GM21390 (cell line): ENCODE data around the gene RBMS3.

Experiments
- ATAC-seq: cut with Tn5 transposase; IDR thresholded peaks from one replicate; pipeline ENCODE4 v1.9.1; 2021; ENCODE audit not compliant: unreplicated experiment

Gene RBMS3

DNA sequence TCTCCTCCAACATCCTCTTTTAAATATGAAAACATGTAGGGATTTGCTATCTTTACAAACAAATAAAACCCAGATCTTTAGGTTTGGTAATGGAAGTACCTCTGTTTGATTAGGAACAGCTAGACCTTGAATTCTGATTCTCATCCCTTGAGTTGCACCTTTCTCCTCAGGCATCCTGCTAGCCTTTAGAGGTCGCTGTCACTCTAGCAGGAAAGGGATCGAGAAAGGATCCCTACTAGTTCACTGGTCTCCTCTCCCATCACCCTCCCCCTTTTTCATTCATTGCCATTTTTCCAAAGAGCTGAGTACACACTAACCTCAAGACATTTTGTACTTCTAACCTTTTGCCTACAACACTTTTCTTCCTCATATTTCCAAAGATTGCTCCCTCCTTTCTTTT, 569.8 kb downstream of the RBMS3 start:
- no peak for ATAC-seq

DNA sequence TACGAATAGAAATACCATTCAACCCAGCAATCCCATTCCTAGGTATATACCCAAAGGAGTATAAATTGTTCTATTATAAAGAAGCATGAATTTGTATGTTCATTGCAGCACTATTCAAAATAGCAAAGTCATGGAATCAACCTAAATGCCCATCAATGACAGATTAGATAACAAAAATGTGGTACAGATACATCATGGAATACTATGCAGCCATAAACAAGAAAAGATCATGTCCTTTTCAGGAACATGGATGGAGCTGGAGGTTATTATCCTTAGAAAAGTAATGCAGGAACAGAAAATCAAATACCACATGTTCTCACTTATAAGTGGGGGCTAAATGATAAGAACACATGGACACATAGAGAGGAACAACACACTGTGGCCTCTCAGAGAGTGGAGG, 571.9 kb downstream of the RBMS3 start:
- no peak for ATAC-seq

DNA sequence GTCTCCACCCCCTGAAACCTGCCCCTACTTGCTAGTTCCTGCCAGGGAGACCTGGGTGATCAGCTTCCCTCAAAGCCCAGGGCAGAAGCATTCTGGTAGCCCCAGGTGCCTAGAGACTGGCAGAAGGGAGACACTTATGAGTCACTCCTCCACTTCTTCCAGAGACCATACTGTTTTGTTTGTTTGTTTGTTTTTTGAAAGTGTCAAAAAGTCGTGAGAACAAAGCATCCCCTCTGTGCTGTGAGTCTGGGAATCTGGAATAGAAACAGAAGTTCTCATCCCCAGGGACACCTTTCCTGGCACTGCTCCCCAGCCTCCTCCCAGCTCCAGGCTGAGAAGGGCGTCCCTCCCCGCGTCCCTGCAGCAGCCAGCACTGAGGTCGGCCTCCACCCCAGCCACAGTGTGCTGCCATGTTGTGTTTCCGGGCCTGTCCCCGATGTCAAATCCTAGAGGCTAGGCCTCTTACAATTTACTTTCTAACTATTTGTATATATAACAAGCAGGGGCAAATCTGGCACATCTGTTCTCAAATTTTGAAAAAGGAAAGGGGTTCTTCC, 573.0 kb downstream of the RBMS3 start:
- no peak for ATAC-seq

DNA sequence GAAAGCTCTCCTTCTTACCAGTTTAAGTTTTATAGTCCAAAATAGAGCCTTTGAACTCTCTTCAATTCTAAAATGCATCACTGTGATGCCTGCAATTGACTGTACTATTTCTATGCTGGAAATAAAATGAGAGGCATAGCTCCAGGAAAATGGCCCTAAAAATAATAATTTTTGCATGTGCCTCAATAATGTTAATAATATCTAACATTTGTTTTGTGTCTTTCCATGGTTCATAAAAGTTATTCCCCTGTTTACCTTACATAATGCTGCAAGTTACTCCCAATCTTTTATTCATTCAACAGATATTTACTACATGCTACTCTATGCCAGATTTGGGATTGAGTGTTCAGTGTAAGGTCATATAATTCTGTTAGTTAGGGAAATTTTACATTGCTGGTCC, 574.0 kb downstream of the RBMS3 start:
- ATAC-seq = no peak

DNA sequence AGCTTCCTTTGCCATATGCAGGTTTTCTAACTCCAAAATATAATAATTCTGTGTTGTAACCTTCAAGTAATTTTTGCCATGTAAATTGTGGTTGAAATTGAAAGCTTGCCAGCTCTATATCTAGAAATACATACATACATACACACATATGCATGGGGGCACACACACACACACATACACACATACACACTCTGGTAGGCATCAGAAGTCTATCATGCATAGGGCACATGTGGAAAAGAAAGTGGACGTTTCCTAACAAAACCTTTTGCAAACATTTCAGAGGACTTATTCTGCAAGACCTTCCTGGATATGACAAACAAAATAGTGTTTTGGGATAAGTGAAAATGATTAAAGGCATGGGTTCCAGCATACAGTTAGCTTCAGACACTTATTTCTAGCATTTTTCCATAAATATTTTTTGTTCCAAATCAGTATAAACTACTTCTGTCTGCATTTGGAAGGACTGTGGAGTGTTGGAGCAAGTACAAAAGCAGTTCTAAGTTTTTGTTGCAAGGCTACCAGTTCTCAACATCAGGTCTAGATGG, 578.9 kb downstream of the RBMS3 start:
- ATAC-seq = no peak

DNA sequence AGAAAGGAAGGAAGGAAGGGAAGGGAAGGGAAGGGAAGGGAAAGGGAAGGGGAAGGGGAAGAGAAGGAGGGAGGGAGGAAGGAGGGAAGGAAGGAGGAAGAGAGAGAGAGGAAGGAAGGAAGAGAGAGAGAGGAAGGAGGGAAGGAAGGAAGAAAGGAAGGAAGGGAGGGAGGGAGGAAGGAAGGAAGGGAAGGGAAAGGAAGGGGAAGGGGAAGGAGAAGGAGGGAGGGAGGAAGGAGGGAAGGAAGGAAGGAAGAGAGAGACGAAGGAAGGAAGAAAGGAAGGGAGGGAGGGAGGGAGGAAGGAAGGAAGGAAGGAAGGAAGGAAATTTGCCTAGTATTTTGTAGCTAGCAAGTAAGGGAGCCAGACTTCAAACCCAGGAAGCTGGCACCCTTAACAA, 583.9 kb downstream of the RBMS3 start:
- no peak for ATAC-seq

DNA sequence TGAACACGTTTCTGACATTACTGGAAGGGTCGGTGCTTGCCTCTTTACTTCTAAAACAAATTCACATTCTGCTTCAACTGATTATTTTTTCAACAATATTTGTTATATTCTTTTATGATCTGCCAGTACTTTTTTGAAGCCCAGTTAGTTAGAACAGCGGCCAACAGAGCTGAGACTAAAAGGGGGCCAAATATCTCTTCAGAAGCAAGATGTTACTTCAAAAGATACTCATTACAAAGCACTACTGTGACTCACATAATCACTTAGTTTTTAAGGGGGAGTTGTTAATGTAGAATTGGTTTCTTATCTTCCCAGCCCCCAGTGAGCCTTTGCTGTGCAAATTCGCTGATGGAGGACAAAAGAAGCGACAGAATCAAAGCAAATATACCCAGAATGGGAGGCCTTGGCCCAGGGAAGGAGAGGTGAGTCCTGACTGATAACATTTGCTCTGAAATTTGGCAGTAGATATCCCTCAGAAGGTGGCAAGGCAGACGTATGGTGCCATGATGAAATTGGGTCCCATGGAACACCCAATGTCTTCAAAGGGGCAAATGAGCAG, 587.8 kb downstream of the RBMS3 start:
- ATAC-seq = no peak

DNA sequence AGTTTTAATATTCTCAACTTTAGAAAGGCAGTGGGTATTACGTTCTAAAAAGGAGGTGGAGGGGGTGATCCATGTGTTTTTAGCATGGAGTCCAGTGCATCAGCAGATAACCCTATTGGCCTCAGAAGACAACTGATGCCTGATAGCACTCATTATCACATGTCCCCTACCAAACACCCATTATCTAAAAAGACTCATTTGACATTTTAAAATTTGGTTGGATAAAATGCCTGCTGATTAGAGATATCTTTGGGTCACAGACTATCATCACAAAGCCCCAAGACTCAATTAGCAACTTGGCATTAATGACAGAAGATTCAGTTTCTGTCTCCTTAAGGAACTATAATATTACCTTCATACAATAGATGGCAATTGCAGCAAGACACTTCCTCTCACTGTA, 589.3 kb downstream of the RBMS3 start:
- no peak for ATAC-seq

DNA sequence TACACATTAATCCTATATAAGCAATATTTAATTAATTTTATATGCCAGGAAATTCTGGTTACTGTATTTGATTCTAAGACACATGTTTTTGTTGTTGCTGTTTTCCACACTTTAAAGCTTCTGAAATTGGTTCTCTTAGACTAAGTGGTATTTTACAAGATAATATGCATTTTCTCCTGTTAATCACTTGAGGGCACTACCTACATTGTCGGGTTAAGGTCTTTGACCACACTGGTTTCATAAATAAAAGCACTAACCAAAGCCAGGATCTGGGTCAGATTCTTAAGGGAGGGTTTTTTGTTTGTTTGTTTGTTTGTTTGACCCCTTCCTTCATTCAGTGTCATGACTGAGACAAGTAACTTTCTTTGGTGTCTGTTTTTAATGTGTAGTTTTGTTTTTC, 590.2 kb downstream of the RBMS3 start:
- ATAC-seq = no peak

DNA sequence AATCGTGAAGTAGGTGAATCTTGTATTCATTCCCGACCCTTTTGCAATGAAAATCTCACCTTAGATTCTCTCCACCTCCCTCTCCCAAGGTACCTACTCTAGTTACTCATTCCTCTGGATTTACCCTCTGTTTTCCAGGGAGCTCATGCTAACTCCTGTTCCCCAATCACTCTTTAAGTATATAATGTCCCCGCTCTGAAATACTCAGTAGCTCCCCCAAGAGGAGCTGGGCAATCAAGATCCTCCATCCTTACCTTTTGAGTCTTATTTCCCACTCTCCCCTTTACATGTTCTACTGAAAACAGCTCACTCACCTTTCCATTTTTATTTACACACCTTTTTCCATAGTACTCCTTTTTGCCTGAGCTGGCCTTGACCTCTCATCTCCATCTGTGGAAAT, 599.9 kb downstream of the RBMS3 start:
- ATAC-seq = no peak

DNA sequence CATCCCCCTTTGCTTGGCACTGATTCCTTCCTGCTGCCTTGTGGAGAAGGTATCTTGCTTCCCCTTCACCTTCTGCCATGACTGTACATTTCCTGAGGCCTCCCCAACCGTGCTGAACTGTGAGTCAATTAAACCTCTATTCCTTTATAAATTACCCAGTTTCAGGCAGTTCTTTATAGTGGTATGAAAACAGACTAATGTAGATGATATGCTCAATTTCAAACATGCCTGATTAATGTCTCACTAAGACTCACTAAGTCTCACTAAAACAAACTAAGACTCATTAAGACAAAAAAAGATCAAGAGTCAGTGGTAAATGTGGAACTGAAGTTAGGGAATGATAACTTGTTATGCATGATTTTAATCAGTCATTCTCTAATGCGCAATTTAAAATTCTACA, 606.6 kb downstream of the RBMS3 start:
- ATAC-seq = no peak

DNA sequence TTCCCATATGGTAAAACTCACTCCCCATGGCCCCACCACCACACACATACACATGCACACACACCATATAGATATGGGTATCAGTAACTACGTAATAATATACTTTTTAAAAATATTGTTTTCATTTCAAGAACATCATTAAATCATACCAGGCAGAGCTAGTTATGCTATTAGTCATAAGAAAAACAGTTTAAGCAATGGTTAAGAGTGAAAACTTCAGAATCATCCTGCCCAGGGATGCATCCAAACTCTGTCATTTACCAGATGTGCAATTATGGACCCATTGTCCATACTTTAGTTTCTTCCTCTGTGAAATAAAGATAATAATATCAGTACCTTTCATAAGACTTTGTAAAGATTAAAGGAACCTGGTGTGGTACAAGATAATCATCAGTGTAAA, 608.3 kb downstream of the RBMS3 start:
- no peak for ATAC-seq

DNA sequence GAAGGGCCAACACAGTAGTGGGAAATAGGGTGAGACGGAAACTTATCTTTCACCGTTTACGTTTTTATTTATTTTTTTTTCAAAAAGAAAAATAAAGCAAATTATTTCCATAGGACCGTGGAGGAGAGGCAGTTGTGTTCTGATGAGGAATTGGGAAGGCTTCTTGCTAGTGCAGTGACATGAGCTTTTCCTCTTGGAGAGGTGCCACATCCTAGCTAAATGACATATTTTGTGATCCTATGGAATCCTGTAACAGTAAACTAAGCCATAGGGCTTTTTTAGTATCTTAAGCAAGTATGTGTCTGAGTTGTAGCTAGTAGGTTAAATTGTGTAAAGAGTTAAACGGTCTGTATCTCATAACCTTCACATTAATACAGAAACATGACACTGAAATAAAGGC, 609.9 kb downstream of the RBMS3 start:
- ATAC-seq = no peak

DNA sequence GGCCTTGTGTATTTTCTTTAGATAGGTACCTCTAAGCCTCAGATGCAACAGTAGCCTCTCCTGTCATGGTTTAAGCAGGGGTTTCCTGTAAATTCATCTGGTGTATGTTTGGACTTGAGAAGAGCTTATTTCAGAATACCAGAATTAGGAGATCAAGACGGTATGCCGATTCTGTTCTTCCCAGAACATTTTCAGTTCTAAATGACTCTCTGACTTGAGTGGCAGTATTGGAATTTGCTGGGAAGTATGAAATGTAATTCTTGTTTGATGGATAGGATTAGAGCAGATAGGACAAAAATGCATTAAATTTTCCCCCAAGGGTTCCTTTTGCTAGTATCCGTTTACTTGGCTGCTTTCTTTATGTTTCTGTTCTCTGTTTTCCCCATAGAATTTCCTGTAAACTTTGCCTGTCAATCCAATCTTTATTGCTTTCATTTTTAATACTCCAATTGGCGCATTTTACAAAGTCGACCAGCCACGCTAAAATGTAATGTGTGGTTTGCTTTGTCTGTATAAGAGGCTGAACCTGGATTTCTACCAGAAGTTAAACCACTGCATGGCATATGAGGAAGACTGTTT, 612.2 kb downstream of the RBMS3 start:
- ATAC-seq = no peak

DNA sequence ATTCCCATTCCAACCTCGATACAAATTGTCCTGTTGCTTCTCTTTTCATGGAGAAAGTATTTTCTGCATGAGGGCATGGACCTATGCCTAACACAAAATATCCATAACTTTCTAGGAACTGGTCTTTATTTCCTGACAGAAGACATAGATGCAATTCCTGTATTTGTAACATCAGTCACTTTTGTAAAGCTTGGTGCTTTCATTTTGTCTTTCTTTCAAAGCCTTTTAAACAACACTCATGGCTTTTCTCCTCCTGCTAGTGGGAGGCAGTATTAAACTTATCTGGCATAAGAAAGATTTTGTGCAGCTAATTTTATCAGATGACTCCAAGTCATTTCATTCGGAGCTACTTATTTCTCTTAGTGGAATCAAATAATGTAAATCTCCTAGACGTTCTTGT, 616.0 kb downstream of the RBMS3 start:
- no peak for ATAC-seq

DNA sequence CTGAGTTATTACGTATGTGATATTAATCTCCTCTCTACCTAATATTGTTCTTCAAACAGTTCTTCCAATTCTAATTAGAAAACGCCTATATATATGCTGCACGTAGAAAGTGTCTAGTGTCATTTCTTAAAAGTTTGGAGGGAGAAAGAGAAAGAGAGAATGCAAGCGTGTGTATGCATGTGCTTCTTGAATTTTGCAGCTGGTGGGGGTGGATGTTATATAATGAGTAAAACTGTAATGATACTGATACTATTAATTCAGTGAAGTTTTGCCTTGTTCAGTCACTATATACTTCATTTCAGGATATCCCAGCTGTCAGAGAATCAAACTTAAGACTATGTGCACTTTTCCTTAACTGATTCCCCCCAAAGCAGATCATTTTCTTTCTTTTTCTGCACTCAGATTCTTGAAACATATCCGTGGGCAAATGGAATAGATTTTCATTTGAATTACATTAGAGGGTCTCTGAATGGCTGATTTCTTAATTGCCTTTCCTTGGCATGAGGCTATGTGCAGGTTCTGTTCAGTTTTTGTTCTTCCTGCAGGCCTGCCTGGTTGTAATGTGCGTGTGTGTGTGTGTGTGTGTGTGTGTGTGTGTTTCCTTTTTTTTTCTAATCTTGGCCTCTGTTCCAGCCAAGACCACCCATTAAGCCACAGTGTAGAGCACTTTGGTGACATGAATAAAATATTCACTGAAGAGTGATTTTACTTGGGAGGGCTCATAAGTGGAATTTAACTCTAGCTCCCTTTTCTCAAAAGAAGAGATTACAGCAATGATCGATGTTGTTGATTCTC, 617.5 kb downstream of the RBMS3 start:
- no peak for ATAC-seq

DNA sequence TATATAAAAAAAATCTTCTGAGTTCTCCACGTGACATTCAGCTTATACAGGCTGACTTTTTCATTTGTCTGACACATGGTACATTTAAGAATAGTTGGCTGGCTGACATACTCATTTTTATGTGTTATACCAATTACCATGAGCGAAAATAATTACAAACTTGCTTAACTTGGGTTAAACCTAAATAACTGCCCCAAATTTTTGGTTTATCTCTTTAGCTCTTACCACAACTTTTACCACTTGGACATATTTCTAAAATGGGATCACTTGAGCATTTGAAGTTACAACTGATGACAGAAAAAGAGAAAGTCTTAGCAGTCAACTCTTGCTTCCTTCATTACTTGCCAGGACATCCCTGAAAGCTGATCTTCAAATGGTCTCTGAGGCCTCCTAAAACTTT, 618.1 kb downstream of the RBMS3 start:
- ATAC-seq = no peak

DNA sequence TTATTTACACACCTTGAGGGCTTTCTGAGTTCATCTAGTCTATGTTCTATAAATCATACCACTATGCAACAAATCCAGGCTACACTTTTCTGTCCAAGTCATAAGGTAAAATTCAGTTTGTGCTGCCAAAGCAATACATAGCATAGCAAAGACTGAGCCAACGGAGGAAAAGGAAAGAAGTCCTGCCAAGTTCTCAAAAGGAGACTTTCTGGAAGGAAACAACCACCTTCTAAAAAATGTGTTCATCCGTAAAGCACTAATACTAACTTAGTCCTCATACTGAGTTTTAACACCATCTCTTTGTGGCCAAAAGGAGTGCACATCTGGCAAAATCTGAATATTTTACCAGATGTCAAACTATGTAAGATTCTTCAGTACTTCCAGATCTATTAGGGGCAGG, 620.2 kb downstream of the RBMS3 start:
- no peak for ATAC-seq

DNA sequence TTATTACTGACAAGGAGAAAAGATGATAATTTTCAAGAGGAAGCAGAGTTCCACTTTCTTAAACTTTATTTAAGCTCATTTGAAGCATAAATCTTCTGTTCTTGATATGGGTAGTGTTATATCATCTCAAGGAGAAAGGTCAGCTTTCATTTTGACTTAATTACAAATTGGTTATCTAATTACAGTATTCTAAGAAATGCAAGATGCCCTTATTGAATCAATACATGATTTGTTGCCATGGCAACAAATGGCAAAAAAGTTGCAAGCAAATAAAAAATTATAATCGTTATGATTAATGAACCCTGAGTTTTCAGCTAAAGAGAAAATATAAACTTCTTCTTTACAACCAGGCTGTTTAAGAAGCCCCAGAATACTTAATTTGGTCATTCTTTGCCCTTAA, 622.7 kb downstream of the RBMS3 start:
- ATAC-seq = no peak

DNA sequence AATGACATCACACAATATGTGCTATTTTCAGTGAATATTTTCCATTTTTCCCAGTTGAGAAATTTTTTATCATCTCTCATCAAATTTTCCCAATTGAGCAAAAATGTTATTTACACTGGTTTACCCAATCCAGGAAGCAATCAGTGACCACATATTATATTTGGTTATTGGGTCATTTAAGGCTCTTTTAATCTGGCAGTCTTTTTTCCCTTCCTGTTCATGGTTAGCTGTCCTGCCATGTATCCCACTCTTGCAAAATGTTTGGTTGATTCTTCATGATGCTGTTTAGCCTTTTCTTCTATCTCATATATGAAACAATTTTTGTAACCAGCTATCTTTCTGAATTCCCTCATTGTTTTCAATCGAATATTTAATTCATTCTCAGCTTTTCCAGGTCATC, 626.0 kb downstream of the RBMS3 start:
- ATAC-seq = no peak

DNA sequence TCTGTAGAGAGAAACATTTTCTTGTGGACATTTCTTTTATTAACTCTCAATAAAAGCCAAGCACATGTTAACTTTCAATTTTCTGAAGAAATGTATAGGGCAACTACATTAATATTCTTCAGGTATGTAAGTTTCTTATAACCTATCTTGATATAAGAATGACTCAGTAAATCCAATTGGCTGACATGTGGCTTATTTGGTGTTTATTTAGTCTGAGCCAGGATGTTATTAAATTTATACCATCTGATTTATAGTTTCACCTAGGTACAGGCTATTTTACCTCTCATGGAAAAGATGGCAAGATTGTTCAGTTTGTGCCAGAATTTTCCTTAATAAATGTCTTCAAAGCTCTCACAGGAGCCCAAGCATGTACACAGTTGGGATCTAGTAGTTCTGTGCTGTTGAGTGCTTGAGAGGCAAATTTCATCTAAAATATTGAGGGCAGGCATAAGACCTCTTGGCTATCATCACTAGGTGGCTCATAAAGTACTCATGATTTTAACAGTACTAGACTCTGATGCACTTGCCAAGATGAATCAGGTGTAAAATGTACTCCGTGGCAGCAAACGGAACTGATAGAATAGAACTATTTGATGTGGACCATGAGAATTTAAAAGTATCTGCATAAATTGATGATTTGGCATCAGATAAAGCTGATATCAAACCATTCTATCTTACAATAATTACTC, 631.9 kb downstream of the RBMS3 start:
- no peak for ATAC-seq
